ENCODE data around the gene IZUMO4.
A peak's percentile ranks its signal among the peaks of the same experiment; 100 is the strongest.

IZUMO4 gene
- long read RNA-seq, donor 1, result 0 reads
- long read RNA-seq, donor 2, result 0 reads
- long read RNA-seq, donor 3, partial matches to known transcripts, result 28 of 28 reads
- long read RNA-seq, donor 3, other reads (novel, unspliced or antisense), result 0 of 28 reads
- long read RNA-seq, donor 4, result 0 reads
- long read RNA-seq, donor 5, result 0 reads
- long read RNA-seq, donor 6, partial matches to known transcripts, result 0 of 1 reads
- long read RNA-seq, donor 6, other reads (novel, unspliced or antisense), result 0 of 1 reads
- long read RNA-seq, donor 7, result 0 reads
- long read RNA-seq, donor 8, partial matches to known transcripts, result 0 of 1 reads
- long read RNA-seq, donor 8, other reads (novel, unspliced or antisense), result 0 of 1 reads

- peak; percentile 100 for DNase-seq
Observed at GRCh38 chr19:2096480-2097202, at the start of gene IZUMO4. Gene IZUMO4, plus strand, starts transcription at chr19:2096915. Its CDS starts 31 bp downstream, at chr19:2096946.

GRCh38 chr19:2047076-2047448 lies 49.7 kb upstream of the IZUMO4 start:
- no peak for DNase-seq

- no peak for DNase-seq
Observed at GRCh38 chr19:2047449-2048103, 49.1 kb upstream of the IZUMO4 start.

GRCh38 chr19:2048104-2048958 lies 48.4 kb upstream of the IZUMO4 start:
- DNase-seq, result no peak

GRCh38 chr19:2048959-2049740 lies 47.6 kb upstream of the IZUMO4 start:
- no peak for DNase-seq

GRCh38 chr19:2049741-2050348 lies 46.9 kb upstream of the IZUMO4 start:
- DNase-seq, result peak; percentile 77

- peak; percentile 70 for DNase-seq
Observed at GRCh38 chr19:2050349-2050990, 46.2 kb upstream of the IZUMO4 start.

GRCh38 chr19:2050991-2051772 lies 45.5 kb upstream of the IZUMO4 start, which contains the start of gene MKNK2:
Gene MKNK2, minus strand, starts transcription at chr19:2051244. Its CDS starts 393 bp downstream, at chr19:2050851.
- peak; percentile 95 for DNase-seq

- DNase-seq, result no peak
Observed at GRCh38 chr19:2051773-2052704, 44.7 kb upstream of the IZUMO4 start.

- no peak for DNase-seq
Observed at GRCh38 chr19:2053601-2054389, 42.9 kb upstream of the IZUMO4 start.

- no peak for DNase-seq
Observed at GRCh38 chr19:2054763-2055162, 42.0 kb upstream of the IZUMO4 start.

- no peak for DNase-seq
Observed at GRCh38 chr19:2055931-2056836, 40.5 kb upstream of the IZUMO4 start.

- DNase-seq, result no peak
Observed at GRCh38 chr19:2056837-2057192, 39.9 kb upstream of the IZUMO4 start.

- DNase-seq, result no peak
Observed at GRCh38 chr19:2057484-2058469, 38.9 kb upstream of the IZUMO4 start.

Data from right kidney (tissue), 9 donors.